ELR (cell line): ENCODE results near the gene BRSK2.

Experiments
- DNase-seq: peaks from one replicate; pipeline ENCODE4 v3.0.0-alpha.2; 2015; ENCODE audit warnings: low read depth

BRSK2 gene

GRCh38 chr11:1454576-1454975 lies 64.8 kb downstream of the BRSK2 start:
- DNase-seq, result no peak

GRCh38 chr11:1455032-1455762 lies 65.5 kb downstream of the BRSK2 start:
- DNase-seq, result no peak

GRCh38 chr11:1455763-1456060 lies 66.0 kb downstream of the BRSK2 start:
- no peak for DNase-seq

GRCh38 chr11:1456176-1456575 lies 66.4 kb downstream of the BRSK2 start:
- DNase-seq, result no peak

- no peak for DNase-seq
These were observed 67.0 kb downstream of the BRSK2 start for GRCh38 chr11:1456596-1457325.

GRCh38 chr11:1457326-1457680 lies 67.6 kb downstream of the BRSK2 start:
- DNase-seq, result no peak

- DNase-seq, result no peak
These were observed 68.1 kb downstream of the BRSK2 start for GRCh38 chr11:1457856-1458255.

GRCh38 chr11:1458340-1459218 lies 68.8 kb downstream of the BRSK2 start:
- DNase-seq, result peak; percentile 39

- no peak for DNase-seq
These were observed 69.5 kb downstream of the BRSK2 start for GRCh38 chr11:1459219-1459575.

- no peak for DNase-seq
These were observed 70.1 kb downstream of the BRSK2 start for GRCh38 chr11:1459764-1460395.

- no peak for DNase-seq
These were observed 70.8 kb downstream of the BRSK2 start for GRCh38 chr11:1460396-1460985.

GRCh38 chr11:1460986-1461825 lies 71.5 kb downstream of the BRSK2 start:
- no peak for DNase-seq

GRCh38 chr11:1461826-1462697 lies 72.3 kb downstream of the BRSK2 start:
- DNase-seq, result no peak

- no peak for DNase-seq
These were observed 72.9 kb downstream of the BRSK2 start for GRCh38 chr11:1462698-1462975.

GRCh38 chr11:1463056-1463455 lies 73.3 kb downstream of the BRSK2 start:
- DNase-seq, result no peak

- no peak for DNase-seq
These were observed 77.0 kb downstream of the BRSK2 start for GRCh38 chr11:1466784-1467183.

- DNase-seq, result no peak
These were observed 77.5 kb downstream of the BRSK2 start for GRCh38 chr11:1467270-1467669.

GRCh38 chr11:1468002-1468401 lies 78.3 kb downstream of the BRSK2 start:
- DNase-seq, result no peak

- no peak for DNase-seq
These were observed 78.8 kb downstream of the BRSK2 start for GRCh38 chr11:1468473-1469066.

- no peak for DNase-seq
These were observed 79.7 kb downstream of the BRSK2 start for GRCh38 chr11:1469287-1469910.
